ENCODE data around the gene OR6N2.

OR6N2 gene

DNA sequence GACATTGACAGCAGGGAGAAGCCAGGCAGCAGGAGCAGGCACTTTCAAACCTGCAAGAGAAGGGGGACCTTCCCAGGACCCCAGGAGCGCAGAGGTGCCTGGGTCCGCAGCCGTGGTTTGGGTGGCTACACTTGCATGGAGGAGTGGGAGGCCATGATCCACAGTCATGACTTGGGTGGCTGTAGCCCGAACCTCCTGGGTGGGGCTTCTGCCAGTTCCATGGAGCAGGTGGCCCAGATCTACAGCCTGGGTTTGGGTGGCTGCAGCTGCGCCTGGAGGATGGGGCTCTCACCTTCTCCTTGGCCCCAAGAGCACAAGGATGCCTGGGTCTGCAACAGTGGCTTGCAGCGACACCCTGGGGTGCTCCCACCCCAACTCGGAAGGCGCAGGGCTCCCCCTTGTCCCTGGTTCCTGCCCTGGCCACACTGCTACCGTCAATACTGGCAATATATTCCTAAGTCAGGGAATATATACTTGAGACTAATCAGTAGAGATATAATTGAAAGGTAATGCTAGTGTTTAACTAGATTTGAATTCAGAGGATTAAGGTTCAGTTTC, 28.8 kb downstream of the OR6N2 start:
- no peak for DNase-seq

DNA sequence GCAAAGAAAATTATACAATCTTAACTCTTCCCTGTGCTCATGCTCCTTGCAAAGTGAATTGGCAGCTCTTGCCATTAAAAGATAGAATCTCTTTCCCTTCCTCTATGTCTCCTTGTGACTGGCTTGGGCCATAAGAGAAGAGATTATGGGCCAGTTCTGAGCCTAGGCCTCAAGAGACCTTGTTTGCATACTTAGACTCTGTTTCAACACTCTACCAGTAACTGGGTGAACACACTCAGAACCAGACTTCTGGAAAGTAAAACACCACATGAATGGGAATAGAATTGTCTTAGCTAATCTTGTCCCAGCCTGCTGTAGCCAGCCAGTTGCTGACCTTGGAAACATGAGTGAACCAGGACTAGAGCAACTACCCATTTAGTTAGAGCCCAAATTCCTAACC, 45.2 kb downstream of the OR6N2 start:
- DNase-seq: no peak

DNA sequence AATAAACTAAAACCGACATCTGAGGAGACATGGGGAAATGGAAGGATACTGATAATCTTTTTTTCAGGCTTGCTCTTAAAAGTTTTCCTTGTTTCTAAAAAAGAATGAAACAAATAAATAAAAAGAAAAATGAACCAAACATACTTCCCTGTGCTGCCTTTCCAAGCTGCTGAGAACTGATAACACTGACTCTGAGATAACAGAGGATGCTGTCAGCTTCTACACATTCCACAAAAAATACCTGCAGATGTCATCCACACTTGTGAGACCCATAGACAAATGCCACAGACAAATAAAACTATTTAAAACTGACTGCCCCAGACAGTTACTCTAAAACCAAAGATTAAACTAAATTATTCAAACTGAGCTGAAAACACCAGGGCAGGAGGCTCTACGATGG, 48.5 kb downstream of the OR6N2 start:
- no peak for DNase-seq

DNA sequence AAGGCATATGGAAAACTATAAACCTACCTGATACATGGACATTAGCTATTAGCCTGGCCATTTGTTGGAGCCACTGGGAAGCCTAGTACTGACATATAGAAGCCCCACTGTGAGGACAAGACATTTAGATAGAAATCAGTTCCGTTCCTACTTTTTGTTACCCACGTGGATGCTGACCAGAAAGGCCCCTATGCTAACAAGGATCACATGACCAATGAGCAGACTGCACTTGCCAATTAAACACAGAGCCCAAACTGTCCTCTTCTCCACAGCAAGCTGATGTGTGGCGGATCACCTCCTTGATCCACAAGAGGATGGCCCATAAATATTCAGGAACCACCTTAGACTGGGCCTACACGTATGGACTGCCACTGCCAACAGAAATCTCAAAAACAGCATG, 49.3 kb downstream of the OR6N2 start:
- DNase-seq: no peak

DNA sequence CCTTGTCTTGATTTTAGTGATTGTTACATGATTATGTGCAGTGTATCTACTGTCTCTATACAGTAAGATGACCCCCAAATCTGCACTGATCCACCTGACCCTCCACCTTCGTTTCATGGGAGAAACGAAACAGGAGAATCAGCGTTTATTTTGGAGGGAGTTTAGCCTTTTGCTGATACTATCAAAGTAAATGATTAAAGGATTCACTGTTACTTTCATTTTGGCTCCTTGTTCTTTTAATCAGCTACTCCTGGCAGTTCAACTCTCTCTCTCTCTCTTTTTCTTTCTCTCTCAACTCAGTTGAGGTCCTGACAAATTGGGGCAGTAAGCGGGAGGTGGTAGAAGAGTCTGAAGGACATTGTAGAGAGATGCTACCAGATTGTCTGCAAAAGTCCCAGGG, 50.6 kb downstream of the OR6N2 start:
- DNase-seq: no peak

DNA sequence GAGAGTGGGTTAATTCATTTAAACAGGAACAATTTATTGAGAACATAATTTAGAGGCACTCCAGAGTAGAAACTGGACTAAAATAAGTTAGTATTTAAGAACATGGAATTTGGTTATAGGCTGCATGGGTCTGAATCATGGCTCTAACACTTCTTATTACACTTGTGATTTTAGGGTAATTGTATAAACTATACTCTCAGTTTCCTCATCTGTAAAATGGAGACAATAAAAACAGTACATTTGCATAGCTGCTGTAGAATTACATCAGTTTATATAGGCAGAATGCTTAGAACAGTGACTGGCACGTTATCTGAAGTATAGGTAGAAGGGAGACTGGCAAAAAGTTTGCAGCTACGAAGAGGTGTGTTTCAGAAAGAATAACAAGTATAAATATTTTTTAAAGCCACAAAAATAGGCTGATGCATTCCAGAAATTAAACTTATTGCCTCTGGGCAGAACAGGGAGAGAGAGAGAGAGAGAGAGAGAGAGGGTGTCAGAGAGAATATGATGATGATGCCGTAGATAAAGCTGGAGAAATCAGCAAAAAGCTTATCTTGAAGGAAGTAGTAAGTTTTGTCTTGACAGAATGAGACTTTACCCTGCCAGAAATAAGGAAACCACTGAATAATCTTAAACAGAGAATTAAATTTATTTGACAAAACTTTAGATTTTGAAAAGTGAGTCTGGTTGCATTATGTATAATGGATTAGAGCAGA, 52.3 kb downstream of the OR6N2 start:
- DNase-seq: no peak

DNA sequence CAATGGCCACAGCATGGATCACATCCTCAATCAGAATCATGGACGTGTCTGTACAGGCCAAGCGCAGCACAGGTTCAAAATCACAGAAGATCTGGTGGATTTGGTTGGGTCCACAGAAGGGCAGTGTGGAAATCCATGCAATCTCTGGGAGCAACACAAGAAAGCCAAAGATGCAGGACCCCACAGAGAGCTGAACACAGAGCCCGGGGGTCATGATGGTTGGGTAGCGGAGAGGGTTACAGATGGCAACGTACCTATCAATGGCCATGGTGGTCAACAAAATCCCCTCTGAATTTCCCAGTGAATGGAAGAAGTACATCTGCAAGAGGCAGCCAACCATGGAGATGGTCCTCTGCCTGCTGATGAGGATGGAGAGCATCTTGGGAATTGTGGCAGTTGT, 56.6 kb downstream of the OR6N2 start:
- no peak for DNase-seq

Measured in suppressor macrophage treated with lipopolysaccharide for 1 hour (primary cell).